GM10248 (cell line): ENCODE data around the gene IFIT1B.

Source experiments
- CTCF ChIA-PET: fragments of 300-600 bp; sonication (Branson Sonifier 250); formaldehyde crosslinking; extraction: SDS; loops from one replicate; lab custom pipeline; 2021; ENCODE audit warnings: antibody characterized with exemption; lab: Yijun Ruan, JAX
- POLR2A ChIA-PET: fragments of 350-650 bp; sonication (Branson Sonifier 250); formaldehyde crosslinking; extraction: SDS; loops from one replicate; lab custom pipeline; 2020; ENCODE audit warnings: antibody characterized with exemption; lab: Yijun Ruan, JAX
- DNase-seq: peaks from one replicate; pipeline ENCODE4 v3.0.0; 2012; ENCODE audit errors: extremely low spot score
- TF ChIP-seq, protein P1 (sequence below): IDR thresholded peaks from 2 replicates; pipeline ENCODE4 v1.5.1; 2012; ENCODE audit warnings: mild to moderate bottlenecking, low read depth; ENCODE audit errors: extremely low read depth, missing control alignments, control extremely low read depth

The IFIT1B gene

DNA sequence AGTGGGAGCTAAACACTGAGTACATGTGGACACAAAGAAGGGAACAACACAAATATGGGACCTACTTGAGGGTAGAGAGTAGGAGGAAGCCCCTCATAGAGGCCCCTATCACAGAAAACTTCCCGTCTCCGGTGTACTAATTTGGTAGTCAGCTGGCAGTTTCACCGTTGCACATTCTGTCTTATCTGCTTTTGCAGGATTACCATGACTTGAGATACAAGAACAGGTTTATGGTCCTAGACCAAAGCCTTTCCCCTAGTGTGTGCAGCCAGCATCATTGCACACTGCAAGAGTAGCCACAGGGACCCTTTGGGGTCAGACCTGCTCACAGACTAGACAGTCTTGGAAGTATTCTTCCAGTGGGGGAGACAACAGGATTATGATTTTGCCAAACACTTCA lies 5.9 kb upstream of the IFIT1B start:
- CTCF ChIA-PET = interaction anchor here (0.8 to 1.6 kb wide), 3 partner anchors 16 to 117 kb away, joined by 3 to 4 read pairs (median 3); no protein-coding TSS in a partner anchor
- no peak for DNase-seq
- POLR2A ChIA-PET = no interaction called here
- TF ChIP-seq, protein P1, sequence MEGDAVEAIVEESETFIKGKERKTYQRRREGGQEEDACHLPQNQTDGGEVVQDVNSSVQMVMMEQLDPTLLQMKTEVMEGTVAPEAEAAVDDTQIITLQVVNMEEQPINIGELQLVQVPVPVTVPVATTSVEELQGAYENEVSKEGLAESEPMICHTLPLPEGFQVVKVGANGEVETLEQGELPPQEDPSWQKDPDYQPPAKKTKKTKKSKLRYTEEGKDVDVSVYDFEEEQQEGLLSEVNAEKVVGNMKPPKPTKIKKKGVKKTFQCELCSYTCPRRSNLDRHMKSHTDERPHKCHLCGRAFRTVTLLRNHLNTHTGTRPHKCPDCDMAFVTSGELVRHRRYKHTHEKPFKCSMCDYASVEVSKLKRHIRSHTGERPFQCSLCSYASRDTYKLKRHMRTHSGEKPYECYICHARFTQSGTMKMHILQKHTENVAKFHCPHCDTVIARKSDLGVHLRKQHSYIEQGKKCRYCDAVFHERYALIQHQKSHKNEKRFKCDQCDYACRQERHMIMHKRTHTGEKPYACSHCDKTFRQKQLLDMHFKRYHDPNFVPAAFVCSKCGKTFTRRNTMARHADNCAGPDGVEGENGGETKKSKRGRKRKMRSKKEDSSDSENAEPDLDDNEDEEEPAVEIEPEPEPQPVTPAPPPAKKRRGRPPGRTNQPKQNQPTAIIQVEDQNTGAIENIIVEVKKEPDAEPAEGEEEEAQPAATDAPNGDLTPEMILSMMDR = no peak

DNA sequence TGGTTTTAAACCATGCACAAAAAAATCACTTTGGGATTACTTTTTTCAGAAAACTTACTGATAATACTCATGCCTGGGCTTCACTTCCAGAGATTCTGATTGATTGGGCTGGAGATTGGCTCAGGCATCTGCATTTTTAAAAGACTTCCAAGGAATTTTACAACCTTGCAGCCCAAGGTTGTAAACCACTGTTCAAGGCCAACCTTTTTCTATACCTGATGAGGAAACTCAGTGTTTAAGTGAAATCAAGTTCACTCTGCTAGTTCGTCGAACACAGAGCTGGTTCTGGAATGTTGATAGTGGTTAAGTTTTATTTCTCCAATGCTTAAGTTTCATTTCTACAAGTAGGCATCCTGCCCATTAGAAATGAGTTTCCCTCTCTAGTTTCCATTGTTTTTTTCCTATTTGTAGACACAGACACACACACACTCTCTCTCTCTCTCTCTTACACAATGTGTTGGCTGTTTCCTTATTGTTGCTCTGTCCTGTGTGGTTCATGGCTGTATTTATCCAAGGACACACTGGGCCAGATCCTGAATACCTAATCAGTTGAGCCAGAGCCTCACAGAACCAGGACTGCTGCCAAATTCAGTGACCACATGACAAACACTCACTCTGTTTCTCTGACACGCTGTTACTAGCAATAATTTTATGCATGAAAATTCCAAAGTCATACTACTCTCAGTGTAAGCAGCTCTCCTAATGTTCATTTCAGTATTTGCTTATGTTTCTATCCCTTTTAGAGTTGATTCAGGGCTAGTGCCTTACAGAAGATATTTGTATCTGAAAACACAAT lies 3.7 kb upstream of the IFIT1B start:
- TF ChIP-seq, protein P1 = no peak
- CTCF ChIA-PET = interaction anchor here (1.2 to 1.3 kb wide), 2 partner anchors 10 to 13 kb away, joined by 3 to 4 read pairs; no protein-coding TSS in a partner anchor
- POLR2A ChIA-PET = no interaction called here
- no peak for DNase-seq

DNA sequence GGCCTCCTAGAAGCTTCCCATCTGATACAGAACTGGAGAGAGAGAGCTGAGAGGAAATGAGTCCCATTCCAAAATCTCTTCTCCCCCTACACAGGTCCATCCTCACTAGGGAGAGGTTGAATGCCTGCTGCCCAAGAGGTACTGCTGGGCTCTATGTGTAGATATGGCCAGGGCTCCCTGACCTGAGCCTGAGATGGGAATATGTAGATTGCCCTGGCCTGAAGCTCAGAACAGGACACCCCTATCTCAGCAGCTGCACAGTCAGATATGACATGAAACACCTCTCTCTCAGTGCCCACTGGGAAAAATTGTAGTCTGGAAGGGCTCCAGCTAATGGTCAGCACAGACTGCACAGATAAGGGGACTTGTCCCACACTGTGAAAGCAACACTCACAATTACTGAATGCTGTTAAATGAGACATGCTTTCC lies 3.1 kb upstream of the IFIT1B start:
- no peak for DNase-seq
- ChIA-PET CTCF (interaction anchor here (1.2 to 1.3 kb wide), 2 partner anchors 11 to 12 kb away, joined by 3 to 4 read pairs; no protein-coding TSS in a partner anchor), POLR2A (no interaction called here)
- TF ChIP-seq, protein P1 = no peak

DNA sequence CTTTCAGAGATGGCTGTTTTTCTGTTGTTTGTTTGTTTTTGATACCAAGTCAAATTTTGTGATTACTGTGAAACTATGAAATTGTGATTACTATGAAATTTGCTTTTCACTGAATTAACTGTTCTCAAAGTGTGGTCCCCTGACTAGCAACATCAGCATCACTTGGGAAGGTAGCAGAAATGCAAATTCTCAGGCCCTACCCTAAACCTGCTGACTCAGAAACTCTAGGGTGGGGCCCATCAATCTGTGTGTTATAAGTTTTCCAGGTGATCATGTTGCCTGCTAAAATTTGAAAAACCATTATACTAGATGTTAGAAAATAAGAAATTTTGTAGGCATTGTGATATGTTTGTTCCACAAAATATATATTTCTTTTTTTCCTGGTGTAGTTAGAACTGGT lies 1.2 kb downstream of the IFIT1B start:
- ChIA-PET CTCF (interaction anchor here (2.7 kb wide), 1 partner anchor 10 kb away, joined by 16 read pairs; no protein-coding TSS in a partner anchor), POLR2A (no interaction called here)
- DNase-seq = no peak
- TF ChIP-seq, protein P1 = no peak

DNA sequence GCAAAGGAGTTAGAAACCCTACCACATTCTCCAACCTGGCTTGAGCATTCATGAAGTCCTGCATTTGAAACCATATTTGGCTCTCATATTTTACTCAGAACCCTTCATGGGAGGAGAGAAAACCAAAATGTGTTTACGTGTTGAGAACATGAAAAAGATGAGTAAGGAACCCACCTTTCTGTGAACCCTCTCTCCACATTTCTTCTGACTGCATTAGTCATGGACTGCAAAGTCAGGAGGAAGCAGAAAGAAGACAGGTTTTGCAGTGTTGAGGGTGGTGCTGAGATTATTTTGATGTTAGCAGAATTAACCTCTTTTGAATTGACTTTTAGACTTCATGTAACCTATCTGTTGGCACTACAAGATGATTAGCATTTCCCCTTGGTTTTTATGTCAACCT lies 4.9 kb downstream of the IFIT1B start:
- no peak for DNase-seq
- CTCF ChIA-PET = interaction anchor here (1.9 kb wide), 1 partner anchor 13 kb away, joined by 17 read pairs; no protein-coding TSS in a partner anchor
- TF ChIP-seq, protein P1 = no peak
- POLR2A ChIA-PET = no interaction called here

DNA sequence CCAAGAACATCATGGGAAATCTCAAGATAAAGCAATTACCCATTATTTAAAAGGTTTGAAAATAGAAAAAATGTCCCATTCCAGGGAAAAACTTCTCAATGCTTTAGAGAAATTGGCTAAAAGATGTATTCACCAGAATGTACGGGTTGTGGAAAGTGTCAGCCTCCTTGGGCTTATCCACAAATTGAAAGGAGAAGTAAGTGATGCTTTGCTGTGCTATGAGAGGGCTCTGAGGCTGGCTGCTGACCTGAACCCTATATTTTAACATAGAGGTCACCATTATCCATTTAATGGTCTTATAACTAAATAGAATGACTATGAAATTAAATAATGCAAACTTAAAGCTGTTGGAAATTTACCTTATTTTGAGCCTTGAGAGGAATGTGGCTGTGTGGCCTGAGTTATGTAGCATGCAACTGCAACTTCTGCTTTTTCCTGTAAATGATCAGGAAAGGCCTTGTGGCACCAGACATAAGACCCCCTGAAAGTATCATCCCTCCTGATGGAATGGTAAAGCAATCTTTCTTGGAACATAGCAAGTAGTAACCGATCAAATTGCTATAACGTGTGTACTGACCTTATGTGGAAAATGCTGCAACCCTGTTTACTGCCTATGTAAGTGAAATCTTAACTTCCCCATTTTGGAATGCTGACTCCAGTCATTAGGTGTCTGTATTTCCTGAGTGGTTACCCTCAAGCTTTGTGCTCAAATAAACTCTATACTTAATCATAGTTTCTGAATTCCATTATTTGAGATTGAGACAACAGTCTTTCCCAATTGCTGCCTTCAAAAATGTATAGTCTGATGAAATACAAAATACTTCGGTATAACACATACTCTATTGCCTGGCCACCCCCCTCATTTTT lies 6.9 kb downstream of the IFIT1B start:
- TF ChIP-seq, protein P1 = no peak
- ChIA-PET POLR2A (no interaction called here), CTCF (interaction anchor here (1.2 to 1.9 kb wide), 5 partner anchors 8 to 167 kb away, joined by 3 to 17 read pairs (median 3); partner anchors contain the start of gene IFIT1)
- no peak for DNase-seq
